Activated CD4-positive, alpha-beta T cell treated with anti-CD3 and anti-CD28 coated beads, Interleukin-2, amount 50 U/mL, for 24 hours (primary cell): ENCODE measurements around the gene DCAF11.

ENCODE experiments used
- DNase-seq, 2 donors: peaks; one replicate each; pipeline ENCODE4 v3.0.0-alpha.2; 2020; ENCODE audit warnings: low read depth in 1 of 2, low spot score in 1 of 2

The DCAF11 gene

GRCh38 chr14:24156840-24157239, 42.3 kb downstream of the DCAF11 start:
- no peak for DNase-seq

GRCh38 chr14:24157331-24157730, 42.8 kb downstream of the DCAF11 start:
- DNase-seq: no peak

GRCh38 chr14:24159777-24160498, 45.4 kb downstream of the DCAF11 start:
- DNase-seq: no peak

GRCh38 chr14:24160499-24160849, 45.9 kb downstream of the DCAF11 start:
- DNase-seq: no peak

GRCh38 chr14:24160850-24161804, 46.5 kb downstream of the DCAF11 start, which contains the start of gene IRF9:
Gene IRF9, plus strand, starts transcription at chr14:24161265. Its CDS starts 880 bp downstream, at chr14:24162145.
- DNase-seq: peak; percentile 99 to 100

GRCh38 chr14:24162093-24162492, 47.5 kb downstream of the DCAF11 start:
- no peak for DNase-seq

GRCh38 chr14:24164518-24164991, 50.0 kb downstream of the DCAF11 start:
- no peak for DNase-seq

GRCh38 chr14:24165785-24166184, 51.2 kb downstream of the DCAF11 start:
- DNase-seq: no peak

GRCh38 chr14:24167469-24168114, 53.0 kb downstream of the DCAF11 start:
- no peak for DNase-seq

GRCh38 chr14:24171422-24172260, 57.1 kb downstream of the DCAF11 start, which contains the start of gene REC8:
Gene REC8, plus strand, starts transcription at chr14:24172080. Its CDS starts 473 bp downstream, at chr14:24172553.
- DNase-seq: peak; percentile 38 to 51

GRCh38 chr14:24172261-24172860, 57.8 kb downstream of the DCAF11 start:
- no peak for DNase-seq

- no peak for DNase-seq
Measured at GRCh38 chr14:24172871-24173281, 58.3 kb downstream of the DCAF11 start.
